Measurements from ENCODE around the gene CNPY2.

The CNPY2 gene

GRCh38 chr12:56315622-56316473, at the start of gene CNPY2:
Gene CNPY2, minus strand, starts transcription at chr12:56315988. Its CDS starts 771 bp downstream, at chr12:56315217.
- H3K36me3 ChIP-seq = peaks cover 36 to 76% (median 63%) of the 10 kb centered on the region in 11 experiments
- peak within 1 kb of the TSS; percentile 84 to 100 (median 94) for H3K4me2 ChIP-seq
- peak within 1 kb of the TSS; percentile 86 to 97 (median 90) for H3K4me3 ChIP-seq
- no peaks in the 10 kb centered on the region for H3K9me3 ChIP-seq (replicated peaks in 1 of 11)
- peak within 1 kb of the TSS; percentile 88 to 97 (median 94) for H3K9ac ChIP-seq
- H3K27me3 ChIP-seq = no peaks in the 10 kb centered on the region
- H3K4me1 ChIP-seq = peaks cover 17 to 23% (median 20%) of the 10 kb centered on the region in 10 experiments
- H4K20me1 ChIP-seq = no peaks in the 10 kb centered on the region; a peak in 1 of 22 replicates
- no peak for TF ChIP-seq Cebpa-rat (IDR thresholded peaks at IDR 0.05)
- H3K27ac ChIP-seq = peak within 1 kb of the TSS; percentile 87 to 95 (median 90)

- no peak within 1 kb of the TSS for H3K9ac ChIP-seq
- no peaks in the 10 kb centered on the region for H3K9me3 ChIP-seq (replicated peaks in 1 of 11)
- peaks cover 0 to 5% (median 0%) of the 10 kb centered on the region in 11 experiments; a peak in 2 of 22 replicates for H3K36me3 ChIP-seq
- no peak within 1 kb of the TSS; a peak in 1 of 22 replicates for H3K27ac ChIP-seq
- H4K20me1 ChIP-seq = peaks cover 0 to 14% (median 0%) of the 10 kb centered on the region in 11 experiments; a peak in 2 of 22 replicates
- TF ChIP-seq Cebpa-rat (IDR thresholded peaks at IDR 0.05) = no peak
- peaks cover 22 to 48% (median 33%) of the 10 kb centered on the region in 10 experiments for H3K4me1 ChIP-seq
- no peaks in the 10 kb centered on the region for H3K27me3 ChIP-seq
- peak within 1 kb of the TSS in 6 of 11 experiments; percentile 1 to 91 (median 30); a peak in 8 of 22 replicates for H3K4me2 ChIP-seq
- no peak within 1 kb of the TSS for H3K4me3 ChIP-seq
These were observed 46.6 kb upstream of the CNPY2 start, which contains the start of gene APOF for GRCh38 chr12:56362130-56363059. Gene APOF, minus strand, starts transcription at chr12:56362857. Its CDS starts 112 bp downstream, at chr12:56362745.

GRCh38 chr12:56361487-56362129, 45.8 kb upstream of the CNPY2 start:
- peak overlapping the region in 9 of 11 experiments; percentile 1 to 91 (median 83); a peak in 11 of 22 replicates for H3K4me2 ChIP-seq
- no peaks in the 10 kb centered on the region for H3K27me3 ChIP-seq
- H3K4me3 ChIP-seq = no peak overlapping the region
- peaks cover 0 to 22% (median 0%) of the 10 kb centered on the region in 11 experiments; a peak in 2 of 22 replicates for H4K20me1 ChIP-seq
- H3K36me3 ChIP-seq = peaks cover 0 to 13% (median under 1%) of the 10 kb centered on the region in 11 experiments; a peak in 9 of 22 replicates
- no peak overlapping the region; a peak in 2 of 22 replicates for H3K9ac ChIP-seq
- no peaks in the 10 kb centered on the region for H3K9me3 ChIP-seq (replicated peaks in 1 of 11)
- no peak for TF ChIP-seq Cebpa-rat (IDR thresholded peaks at IDR 0.05)
- H3K27ac ChIP-seq = peak overlapping the region in 2 of 11 experiments; percentile 84 to 93; a peak in 4 of 22 replicates
- peaks cover 26 to 44% (median 31%) of the 10 kb centered on the region in 10 experiments for H3K4me1 ChIP-seq

- peaks cover 0 to 34% (median 0%) of the 10 kb centered on the region in 11 experiments; a peak in 2 of 22 replicates for H4K20me1 ChIP-seq
- peaks cover 13 to 28% (median 16%) of the 10 kb centered on the region in 11 experiments for H3K36me3 ChIP-seq
- H3K4me2 ChIP-seq = peak within 1 kb of the TSS; percentile 84 to 99 (median 89)
- no peaks in the 10 kb centered on the region for H3K27me3 ChIP-seq
- peak within 1 kb of the TSS; percentile 85 to 92 (median 87) for H3K9ac ChIP-seq
- H3K4me1 ChIP-seq = peaks cover 23 to 37% (median 29%) of the 10 kb centered on the region in 10 experiments
- peak within 1 kb of the TSS; percentile 80 to 92 (median 84) for H3K4me3 ChIP-seq
- no peaks in the 10 kb centered on the region for H3K9me3 ChIP-seq (replicated peaks in 1 of 11)
- H3K27ac ChIP-seq = peak within 1 kb of the TSS; percentile 72 to 93 (median 84)
- no peak for TF ChIP-seq Cebpa-rat (IDR thresholded peaks at IDR 0.05)
These were observed 44.3 kb upstream of the CNPY2 start, which contains the start of gene STAT2 for GRCh38 chr12:56359851-56360767. Gene STAT2, minus strand, starts transcription at chr12:56360107. Its CDS starts 3,536 bp downstream, at chr12:56356571.

GRCh38 chr12:56358836-56359532, 43.2 kb upstream of the CNPY2 start:
- Histone ChIP-seq H3K27me3 (no peaks in the 10 kb centered on the region), H3K4me2 (peak overlapping the region; percentile 84 to 99 (median 89)), H3K9me3 (replicated peaks in 1 of 11) (no peaks in the 10 kb centered on the region), H4K20me1 (peaks cover 0 to 43% (median 0%) of the 10 kb centered on the region in 11 experiments; a peak in 2 of 22 replicates), H3K27ac (peak overlapping the region; percentile 72 to 87 (median 82); a peak in 21 of 22 replicates), H3K9ac (peak overlapping the region; percentile 85 to 92 (median 87)), H3K4me1 (peaks cover 23 to 37% (median 29%) of the 10 kb centered on the region in 10 experiments), H3K36me3 (peaks cover 24 to 39% (median 27%) of the 10 kb centered on the region in 11 experiments), H3K4me3 (peak overlapping the region; percentile 80 to 92 (median 84))
- no peak for TF ChIP-seq Cebpa-rat (IDR thresholded peaks at IDR 0.05)

GRCh38 chr12:56351325-56351724, 35.5 kb upstream of the CNPY2 start:
- Histone ChIP-seq H3K9me3 (replicated peaks in 1 of 11) (no peaks in the 10 kb centered on the region), H3K27me3 (no peaks in the 10 kb centered on the region), H4K20me1 (peaks cover 0 to 18% (median 0%) of the 10 kb centered on the region in 11 experiments; a peak in 3 of 22 replicates), H3K9ac (no peak overlapping the region; a peak in 1 of 22 replicates), H3K36me3 (peaks cover 90 to 99% (median 95%) of the 10 kb centered on the region in 11 experiments), H3K4me3 (no peak overlapping the region), H3K4me2 (no peak overlapping the region), H3K27ac (no peak overlapping the region), H3K4me1 (no peaks in the 10 kb centered on the region)
- no peak for TF ChIP-seq Cebpa-rat (IDR thresholded peaks at IDR 0.05)

DNA sequence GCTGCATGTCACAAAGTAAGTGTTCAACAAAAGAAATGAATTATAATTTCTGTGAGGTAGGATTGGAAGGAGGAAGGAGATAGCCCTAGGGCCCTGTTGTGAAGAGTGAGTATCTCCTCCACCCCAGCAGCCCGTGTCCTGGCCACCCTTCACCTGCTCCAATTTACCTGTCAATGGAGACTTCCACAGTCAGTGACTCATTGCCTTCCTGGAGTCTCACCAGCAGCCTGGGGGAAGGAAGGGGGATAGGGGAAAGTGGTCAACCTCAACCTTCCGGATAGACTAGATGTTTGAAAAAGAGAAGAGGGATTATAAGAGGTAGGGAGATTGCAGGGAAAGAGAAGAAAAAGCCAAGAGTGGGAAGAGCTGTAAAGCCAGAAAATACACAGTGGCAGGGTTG, 34.9 kb upstream of the CNPY2 start:
- H3K36me3 ChIP-seq = peaks cover 90 to 99% (median 95%) of the 10 kb centered on the region in 11 experiments
- H3K9ac ChIP-seq = no peak overlapping the region; a peak in 1 of 22 replicates
- H3K4me3 ChIP-seq = no peak overlapping the region

More for the DNA sequence above, 34.9 kb upstream of the CNPY2 start:
- H3K27ac ChIP-seq = no peak overlapping the region
- TF ChIP-seq Cebpa-rat (IDR thresholded peaks at IDR 0.05) = no peak
- no peaks in the 10 kb centered on the region for H3K4me1 ChIP-seq
- no peaks in the 10 kb centered on the region for H3K27me3 ChIP-seq
- no peaks in the 10 kb centered on the region for H3K9me3 ChIP-seq (replicated peaks in 1 of 11)
- peaks cover 0 to 11% (median 0%) of the 10 kb centered on the region in 11 experiments; a peak in 3 of 22 replicates for H4K20me1 ChIP-seq
- no peak overlapping the region for H3K4me2 ChIP-seq
